ENCODE data around the gene ASTN2.

- TF ChIP-seq, protein P1, sequence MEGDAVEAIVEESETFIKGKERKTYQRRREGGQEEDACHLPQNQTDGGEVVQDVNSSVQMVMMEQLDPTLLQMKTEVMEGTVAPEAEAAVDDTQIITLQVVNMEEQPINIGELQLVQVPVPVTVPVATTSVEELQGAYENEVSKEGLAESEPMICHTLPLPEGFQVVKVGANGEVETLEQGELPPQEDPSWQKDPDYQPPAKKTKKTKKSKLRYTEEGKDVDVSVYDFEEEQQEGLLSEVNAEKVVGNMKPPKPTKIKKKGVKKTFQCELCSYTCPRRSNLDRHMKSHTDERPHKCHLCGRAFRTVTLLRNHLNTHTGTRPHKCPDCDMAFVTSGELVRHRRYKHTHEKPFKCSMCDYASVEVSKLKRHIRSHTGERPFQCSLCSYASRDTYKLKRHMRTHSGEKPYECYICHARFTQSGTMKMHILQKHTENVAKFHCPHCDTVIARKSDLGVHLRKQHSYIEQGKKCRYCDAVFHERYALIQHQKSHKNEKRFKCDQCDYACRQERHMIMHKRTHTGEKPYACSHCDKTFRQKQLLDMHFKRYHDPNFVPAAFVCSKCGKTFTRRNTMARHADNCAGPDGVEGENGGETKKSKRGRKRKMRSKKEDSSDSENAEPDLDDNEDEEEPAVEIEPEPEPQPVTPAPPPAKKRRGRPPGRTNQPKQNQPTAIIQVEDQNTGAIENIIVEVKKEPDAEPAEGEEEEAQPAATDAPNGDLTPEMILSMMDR (IDR thresholded peaks at IDR 0.05; ENCODE audit: extremely low read depth in 1 of 2, insufficient read depth in 1 of 2, low read depth in 1 of 2, low read length in 2 of 2): no peak
- TF ChIP-seq POLR2AphosphoS5 (IDR thresholded peaks at IDR 0.05; ENCODE audit: insufficient read depth, low read depth, low read length) (no peak), POLR2A (IDR thresholded peaks at IDR 0.05; ENCODE audit: low read depth, low read length) (no peak), MYC (IDR thresholded peaks at IDR 0.05; ENCODE audit: low read depth, low read length) (no peak), EZH2 (IDR thresholded peaks at IDR 0.05; ENCODE audit: borderline replicate concordance, low read depth, low read length, severe bottlenecking) (no peak), JUN (IDR thresholded peaks at IDR 0.05; ENCODE audit: borderline replicate concordance, insufficient read depth, insufficient read length, low read depth) (no peak), FOS (IDR thresholded peaks at IDR 0.05; ENCODE audit: borderline replicate concordance, insufficient read depth, low read length) (no peak)
- TF ChIP-seq, protein P2, sequence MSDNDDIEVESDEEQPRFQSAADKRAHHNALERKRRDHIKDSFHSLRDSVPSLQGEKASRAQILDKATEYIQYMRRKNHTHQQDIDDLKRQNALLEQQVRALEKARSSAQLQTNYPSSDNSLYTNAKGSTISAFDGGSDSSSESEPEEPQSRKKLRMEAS (IDR thresholded peaks at IDR 0.05; ENCODE audit: insufficient read depth, insufficient read length): no peak
Observed at GRCh38 chr9:117405950-117406705, 8.7 kb downstream of the ASTN2 start.

Measured in endothelial cell of umbilical vein (primary cell).